Activated CD4-positive, alpha-beta T cell treated with anti-CD3 and anti-CD28 coated beads for 48 hours (primary cell): ENCODE data around the gene RELN.
A peak's percentile ranks its signal among the peaks of the same experiment; 100 is the strongest.
"Not testable (repeated sequence)": the region's sequence is repeated elsewhere in the genome, so short reads cannot be mapped to it uniquely, and the experiment has no call there.

ENCODE experiments used
- DNase-seq: peaks from one replicate; pipeline ENCODE4 v3.0.0-alpha.2; 2020

Gene RELN

DNA sequence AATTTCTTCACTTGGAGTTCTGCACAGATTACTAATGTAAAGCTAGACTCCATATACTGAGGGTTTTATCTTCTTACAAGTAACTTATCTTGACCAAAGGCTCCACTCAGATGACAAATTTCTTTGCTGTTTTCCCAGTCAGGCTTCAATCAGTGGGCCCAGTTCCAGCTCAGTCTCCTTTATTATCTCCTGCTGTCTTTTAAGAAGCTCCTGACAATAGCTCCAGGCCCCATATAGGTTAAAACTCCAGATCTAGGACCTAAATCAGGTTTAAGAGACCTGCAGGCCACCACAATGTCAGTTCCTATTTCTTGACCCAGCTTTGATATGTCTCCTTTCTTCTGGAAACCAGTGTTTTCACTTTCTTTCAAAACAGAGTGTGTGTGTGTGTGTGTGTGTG, 165.2 kb downstream of the RELN start:
- DNase-seq = no peak

GRCh38 chr7:103823084-103823483, 166.4 kb downstream of the RELN start:
- no peak for DNase-seq

DNA sequence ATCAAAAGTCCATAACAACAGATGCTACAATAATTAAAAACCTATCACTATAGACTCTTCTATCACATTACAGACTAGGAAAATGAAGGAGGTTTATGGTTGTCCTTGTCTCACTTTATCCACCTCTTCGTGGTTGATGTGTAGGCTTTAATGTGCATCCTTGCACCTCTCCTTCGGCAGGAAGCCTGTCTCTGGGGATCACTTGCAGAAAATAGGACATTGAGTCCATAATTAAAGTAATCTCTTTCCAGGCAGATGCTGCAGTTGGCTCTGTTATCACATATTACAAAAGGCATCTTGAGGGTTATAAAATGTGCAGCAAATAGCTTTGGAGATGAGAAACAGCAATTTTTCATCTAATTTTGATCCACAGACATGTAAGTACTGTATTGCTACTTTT, 168.4 kb downstream of the RELN start:
- DNase-seq = no peak

- DNase-seq = not testable (repeated sequence)
Observed at GRCh38 chr7:103815972-103816371, 173.5 kb downstream of the RELN start.

- DNase-seq = no peak
Observed at GRCh38 chr7:103813970-103814369, 175.5 kb downstream of the RELN start.

DNA sequence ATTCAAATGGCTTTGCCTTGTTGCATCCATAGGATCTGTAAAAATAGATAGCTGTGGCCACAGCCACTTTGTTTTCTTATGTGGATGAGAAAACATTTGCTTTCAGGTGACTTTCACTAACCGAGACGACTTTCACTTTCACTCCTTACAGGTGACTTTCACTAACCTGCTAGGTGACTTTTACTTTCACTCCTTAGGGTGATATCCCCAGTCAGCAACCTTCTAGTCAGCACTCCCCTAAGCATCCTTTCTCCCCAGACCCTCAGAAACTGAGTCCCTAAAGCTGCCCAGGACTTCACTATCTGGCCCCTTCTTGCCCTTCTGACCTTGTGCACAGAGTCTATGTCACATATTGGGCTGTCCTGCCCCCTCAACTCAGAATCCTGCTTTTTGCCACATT, 177.5 kb downstream of the RELN start:
- DNase-seq = peak; percentile 2

DNA sequence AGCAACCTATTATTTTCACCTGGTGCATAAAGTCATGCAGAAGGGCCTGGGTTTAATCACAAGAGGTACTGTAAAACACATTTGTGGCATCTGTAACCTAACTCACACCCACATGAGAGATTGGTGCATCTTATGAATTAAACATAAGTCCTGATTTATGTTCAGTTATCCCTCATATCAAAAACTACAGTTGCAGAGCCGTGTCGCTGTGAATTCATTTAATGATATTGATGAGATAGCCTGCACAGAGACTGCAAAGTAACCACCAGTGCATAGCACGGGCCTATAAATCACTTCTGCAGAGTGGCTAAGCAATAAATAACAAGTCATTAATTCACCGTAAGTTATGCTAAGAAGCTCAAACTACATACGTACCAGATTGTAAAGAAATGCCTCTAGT, 178.2 kb downstream of the RELN start:
- DNase-seq = no peak

GRCh38 chr7:103810112-103810744, 179.2 kb downstream of the RELN start:
- DNase-seq = no peak

DNA sequence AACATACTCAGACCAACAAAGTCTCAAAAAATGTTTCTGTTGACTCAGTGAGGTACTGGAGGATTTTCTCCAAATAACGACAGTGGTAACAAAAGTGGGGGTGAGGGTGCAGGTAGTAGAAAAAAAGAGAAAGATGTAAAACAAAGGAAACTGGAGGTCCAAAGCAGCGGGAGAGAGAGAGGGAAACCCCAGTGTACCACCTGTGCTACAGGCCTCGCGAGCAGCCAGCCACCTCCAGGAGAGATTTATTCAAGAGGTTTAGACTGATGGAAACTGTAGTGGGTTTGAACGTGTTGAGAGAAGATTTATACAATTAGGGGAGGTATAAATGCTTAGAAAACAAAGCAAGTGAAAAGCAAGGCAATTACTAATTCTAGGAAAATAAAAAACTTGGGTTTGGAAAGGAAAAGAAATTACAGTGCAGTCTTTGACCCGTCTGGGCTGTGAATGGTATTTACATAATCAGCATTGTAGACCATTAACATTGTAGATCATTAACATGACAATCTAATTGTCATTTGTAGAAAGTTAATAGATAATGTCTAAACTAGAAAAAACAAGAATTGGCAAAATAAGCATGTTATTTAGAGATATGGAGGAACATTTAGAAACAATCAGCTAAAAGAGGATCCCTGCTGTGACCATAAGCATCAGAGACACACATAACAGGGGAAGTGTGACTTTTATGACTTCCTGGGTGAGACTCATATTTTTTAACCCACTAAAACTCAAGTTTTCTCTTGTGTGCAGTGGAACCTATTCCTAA, 180.0 kb downstream of the RELN start:
- DNase-seq = no peak

GRCh38 chr7:103805346-103805745, 184.1 kb downstream of the RELN start:
- DNase-seq = no peak

DNA sequence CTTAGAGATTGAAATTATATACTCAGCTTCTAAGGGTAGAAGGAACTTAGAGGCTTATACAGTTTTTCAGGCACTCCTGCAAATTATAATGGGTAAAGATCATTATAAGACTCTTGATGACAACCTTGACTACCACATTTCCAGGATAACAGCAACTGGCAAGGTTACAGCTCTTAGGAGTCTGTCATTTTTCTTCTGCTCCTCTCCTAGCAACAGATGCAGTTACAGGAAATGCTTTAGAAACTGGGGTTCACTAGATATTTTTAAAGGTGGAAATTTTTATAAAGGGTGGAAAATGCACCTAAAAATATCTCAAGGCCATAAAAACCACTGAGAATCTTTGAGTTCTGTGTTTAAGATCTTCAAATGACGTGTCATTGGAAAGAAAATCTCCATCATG, 185.8 kb downstream of the RELN start:
- DNase-seq = no peak

- no peak for DNase-seq
Observed at GRCh38 chr7:103799298-103799697, 190.2 kb downstream of the RELN start.

- no peak for DNase-seq
Observed at GRCh38 chr7:103797647-103798307, 191.7 kb downstream of the RELN start.

DNA sequence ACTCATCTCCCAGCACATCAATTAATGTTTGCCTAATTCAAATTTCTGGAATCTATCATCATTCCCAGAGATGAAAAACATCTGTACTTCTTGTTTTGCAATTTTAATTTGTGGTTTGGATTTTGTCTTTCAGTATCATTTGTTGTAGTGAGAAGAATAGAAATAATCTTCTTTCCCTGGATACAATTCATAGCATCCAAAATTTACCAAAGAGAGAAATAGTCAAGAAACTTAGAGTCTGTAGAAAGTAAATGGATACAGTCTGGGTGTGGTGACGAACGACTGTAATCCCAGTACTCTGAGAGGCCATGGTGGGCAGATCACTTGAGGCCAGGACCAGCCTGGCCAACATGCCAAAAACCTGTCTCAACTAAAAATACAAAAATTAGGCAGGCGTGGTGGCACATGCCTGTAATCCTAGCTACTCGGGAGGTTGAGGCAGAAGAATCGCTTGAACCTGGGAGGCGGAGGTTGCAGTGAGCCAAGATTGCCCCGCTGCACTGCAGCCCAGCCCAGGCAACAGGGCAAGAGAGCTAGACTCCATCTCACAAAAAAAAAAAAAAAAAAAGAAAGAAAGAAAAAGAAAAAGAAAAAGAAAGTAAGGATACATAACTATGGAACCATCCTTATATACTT, 193.0 kb downstream of the RELN start:
- DNase-seq = no peak

GRCh38 chr7:103795787-103796186, 193.7 kb downstream of the RELN start:
- no peak for DNase-seq

- no peak for DNase-seq
Observed at GRCh38 chr7:103795107-103795506, 194.4 kb downstream of the RELN start.

DNA sequence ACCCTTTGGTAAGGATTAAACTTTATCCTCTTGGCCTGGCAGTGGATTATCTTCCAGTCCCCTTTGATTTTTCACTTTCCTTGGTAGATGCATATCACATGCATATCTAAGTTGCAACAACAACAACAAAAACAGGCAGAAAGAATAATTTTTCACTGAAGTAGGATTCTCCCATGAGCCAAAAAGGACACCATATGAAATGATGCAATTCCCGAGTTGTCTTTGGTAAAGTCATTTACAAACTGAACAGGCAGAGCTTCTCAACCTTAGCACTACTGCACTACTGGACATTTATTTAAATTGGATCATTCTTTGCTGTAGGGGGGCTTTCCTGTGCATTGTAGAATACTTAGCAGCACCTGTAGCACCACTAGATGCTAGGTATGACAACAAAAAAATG, 195.0 kb downstream of the RELN start:
- DNase-seq = no peak

- DNase-seq = no peak
Observed at GRCh38 chr7:103793614-103794013, 195.8 kb downstream of the RELN start.

GRCh38 chr7:103791894-103792293, 197.6 kb downstream of the RELN start:
- DNase-seq = no peak

DNA sequence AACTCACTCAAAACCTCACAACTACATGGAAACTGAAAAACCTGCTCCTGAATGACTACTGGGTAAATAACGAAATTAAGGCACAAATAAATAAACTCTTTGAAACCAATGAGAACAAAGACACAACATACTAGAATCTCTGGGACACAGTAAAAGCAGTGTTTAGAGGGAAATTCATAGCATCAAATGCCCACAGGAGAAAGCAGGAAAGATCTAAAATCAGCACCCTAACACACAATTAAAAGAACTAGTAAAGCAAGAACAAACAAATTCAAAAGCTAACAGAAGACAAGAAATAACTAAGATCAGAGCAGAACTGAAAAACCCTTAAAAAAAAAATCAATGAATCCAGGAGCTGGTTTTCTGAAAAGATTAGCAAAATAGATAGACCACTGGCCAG, 202.4 kb downstream of the RELN start:
- not testable (repeated sequence) for DNase-seq

GRCh38 chr7:103784646-103785286, 204.7 kb downstream of the RELN start:
- DNase-seq = no peak

DNA sequence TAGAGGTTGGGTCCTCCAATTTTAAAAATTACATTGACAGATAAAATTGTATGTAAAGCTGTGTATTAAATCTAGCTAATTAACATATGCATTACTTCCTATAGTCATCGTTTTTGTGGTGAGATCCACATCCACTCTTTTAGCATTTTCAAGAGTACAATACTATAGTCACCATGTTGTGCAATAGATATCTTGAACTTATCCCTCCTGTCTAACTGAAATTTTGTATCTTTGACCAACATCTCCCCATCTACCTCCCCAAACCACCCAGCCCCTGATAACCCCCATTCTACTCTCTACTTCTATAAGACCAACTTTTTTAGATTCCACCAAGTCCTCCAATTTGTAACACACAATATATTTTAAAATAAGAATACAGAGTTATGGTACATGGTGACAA, 208.0 kb downstream of the RELN start:
- no peak for DNase-seq

DNA sequence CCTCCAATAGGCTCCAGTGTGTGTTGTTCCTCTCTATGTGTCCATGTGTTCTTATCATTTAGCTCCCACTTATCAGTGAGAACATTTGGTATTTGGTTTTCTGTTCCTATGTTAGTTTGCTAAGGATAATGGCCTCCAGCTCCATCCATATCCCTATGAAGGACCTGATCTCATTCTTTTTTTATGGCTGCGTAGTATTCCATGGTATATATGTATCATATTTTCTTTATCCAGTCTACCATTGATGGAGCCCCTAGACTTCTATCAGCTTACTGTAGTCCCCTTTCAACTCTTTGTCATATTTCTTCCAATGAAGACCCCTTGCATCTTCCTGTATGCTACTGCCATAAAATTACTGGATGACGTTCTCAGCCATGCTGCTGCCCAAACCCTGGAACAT, 208.9 kb downstream of the RELN start:
- not testable (repeated sequence) for DNase-seq
